ENCODE results near the gene FYCO1. TPM values are rescaled to one million over a fixed set of nuclear protein-coding genes. Genes with fewer than 3 reads are reported as not detected.
"Not testable (repeated sequence)": the region's sequence is repeated elsewhere in the genome, so short reads cannot be mapped to it uniquely, and the experiment has no call there.

Gene FYCO1
- total RNA-seq, 1 experiment from 2014 or later: 7.3 TPM

DNA sequence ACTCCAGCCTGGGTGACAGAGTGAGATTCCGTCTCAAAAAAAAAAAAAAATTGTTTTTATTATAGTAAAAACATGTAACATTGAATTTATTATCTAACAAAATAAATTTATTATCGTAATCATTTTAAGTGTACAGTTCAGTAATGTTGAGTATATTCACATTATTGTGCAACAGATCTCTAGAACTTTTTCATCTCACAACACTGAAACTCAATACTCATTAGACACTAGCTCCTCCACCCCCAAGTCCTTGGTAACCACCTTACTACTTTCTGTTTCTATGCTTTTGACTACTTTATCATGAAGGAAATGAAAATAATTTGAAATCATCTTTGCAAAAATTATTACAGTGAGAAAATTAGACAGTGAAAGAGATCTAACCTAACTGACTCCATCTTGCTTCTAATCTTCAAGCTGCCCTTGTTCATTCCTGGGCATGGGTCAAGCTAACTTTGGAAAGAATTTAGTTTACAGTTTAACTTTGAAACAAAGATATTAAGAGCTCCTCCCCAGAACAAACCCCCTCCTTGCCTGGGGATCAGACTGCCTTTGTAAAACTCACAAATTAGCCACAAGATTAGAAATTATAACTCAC is 15.0 kb upstream of the FYCO1 start:
- DNase-seq (ENCODE audit: low spot score): no peak

GRCh38 chr3:46008058-46008457 is 12.4 kb upstream of the FYCO1 start:
- no peak for DNase-seq (ENCODE audit: low spot score)

GRCh38 chr3:46007280-46007679 is 11.7 kb upstream of the FYCO1 start:
- no peak for DNase-seq (ENCODE audit: low spot score)

DNA sequence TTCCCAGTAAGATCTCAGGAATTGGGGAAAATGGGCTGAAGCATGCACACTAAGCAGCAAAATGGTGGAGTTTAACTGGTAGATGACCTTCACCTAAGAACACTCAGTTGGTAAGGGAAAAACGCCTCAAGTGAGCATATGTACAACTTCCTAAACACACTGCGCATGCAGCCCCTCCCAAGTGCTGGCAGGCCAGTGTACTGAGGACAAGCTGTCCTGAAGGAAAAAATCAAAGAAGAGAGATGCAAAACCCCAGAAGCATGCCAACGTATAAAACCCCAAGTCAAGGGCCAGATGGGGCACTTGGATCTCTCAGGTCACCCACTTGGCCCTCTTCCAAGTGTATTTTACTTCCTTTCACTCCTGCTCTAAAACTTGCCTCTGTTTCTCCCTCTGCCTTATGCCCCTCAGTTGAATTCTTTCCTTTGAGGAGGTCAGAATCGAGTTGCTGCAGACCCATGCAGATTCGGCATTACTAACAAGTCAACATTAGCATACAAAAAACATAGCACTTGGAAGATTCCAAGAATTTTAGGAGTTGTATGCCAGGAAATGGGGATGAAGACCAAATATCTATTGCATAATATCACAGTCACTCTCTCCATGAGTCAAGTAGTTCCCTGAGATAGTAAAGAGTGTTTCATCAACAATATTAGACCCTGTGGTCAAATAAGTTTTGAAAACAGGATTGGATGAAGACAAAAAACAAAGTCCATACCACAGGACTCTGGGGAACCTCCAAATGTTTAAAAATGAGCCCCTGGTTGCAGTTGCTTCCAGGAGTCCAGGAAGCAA is 10.8 kb upstream of the FYCO1 start:
- peak; percentile 30 for DNase-seq (ENCODE audit: low spot score)

DNA sequence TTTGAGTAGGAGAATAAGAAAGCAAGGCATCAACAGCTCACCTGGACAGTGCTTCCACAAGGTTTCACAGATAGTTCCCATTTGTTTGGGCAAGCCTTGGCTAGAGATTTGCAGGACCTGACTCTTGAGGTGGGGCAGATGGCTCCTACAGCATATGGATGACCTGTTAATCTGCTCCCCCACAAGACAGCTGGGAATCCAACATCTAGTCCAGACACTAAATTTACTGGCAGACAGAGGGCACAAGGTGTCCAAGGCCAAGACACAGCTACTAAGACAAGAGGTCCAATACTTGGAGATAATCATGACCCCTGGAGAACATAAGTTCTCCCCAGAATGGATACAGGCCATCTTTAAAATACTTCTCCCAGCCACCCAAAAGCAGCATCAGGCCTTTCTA is 8.1 kb upstream of the FYCO1 start:
- DNase-seq (ENCODE audit: low spot score): not testable (repeated sequence)

DNA sequence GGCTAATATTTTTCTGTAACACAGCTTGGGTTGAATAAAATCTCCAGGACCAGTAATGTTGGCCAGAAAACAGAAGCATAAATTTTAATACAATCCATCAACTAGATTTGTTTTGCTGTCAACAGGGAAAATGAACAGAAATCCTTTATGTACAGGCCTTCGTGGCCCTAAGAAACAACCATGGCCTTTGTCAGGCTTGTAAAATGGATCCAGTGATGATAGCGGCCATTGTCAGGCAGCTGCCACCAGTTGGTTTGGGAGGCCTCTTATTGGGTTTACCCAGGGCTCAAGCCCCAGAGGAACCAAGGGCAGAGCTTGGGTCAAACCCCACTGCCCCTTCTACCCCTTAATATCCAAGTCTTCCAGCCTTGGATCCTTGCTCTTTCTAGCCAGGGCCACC is 5.6 kb upstream of the FYCO1 start:
- DNase-seq (ENCODE audit: low spot score): no peak

DNA sequence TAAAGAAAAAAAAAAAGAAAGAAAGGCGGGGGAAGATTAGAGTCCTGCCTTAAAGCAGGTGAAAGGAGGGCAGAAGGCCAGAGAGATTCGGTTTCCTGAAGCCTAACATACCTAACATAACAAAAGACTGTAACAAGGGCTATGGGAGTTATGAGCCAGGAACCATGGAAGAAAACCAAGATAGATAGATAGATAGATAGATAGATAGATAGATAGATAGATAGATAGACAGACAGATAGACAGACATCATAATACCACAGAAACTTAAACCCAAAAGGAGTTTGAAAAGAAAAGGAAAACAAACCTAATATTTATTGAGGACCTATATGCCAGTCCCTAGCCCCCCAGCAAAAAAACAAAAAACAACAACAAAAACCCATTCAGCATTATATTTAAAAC is 2.3 kb upstream of the FYCO1 start:
- no peak for DNase-seq (ENCODE audit: low spot score)

DNA sequence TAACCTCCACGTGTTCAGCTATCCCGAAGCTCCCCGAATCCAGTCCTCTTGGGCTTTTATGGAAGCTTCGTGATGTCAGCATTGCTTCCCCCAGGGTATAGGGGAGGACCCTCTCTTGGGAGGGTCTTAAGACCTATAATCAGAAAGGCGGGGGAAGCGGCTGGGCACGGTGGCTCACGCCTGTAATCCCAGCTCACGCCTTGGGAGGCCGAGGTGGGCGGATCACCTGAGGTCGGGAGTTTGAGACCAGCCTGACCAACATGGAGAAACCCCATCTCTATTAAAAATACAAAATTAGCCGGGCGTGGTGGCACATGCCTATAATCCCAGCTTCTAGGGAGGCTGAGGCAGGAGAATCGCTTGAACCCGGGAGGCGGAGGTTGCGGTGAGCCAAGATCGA is 1.9 kb upstream of the FYCO1 start:
- DNase-seq (ENCODE audit: low spot score): not testable (repeated sequence)

DNA sequence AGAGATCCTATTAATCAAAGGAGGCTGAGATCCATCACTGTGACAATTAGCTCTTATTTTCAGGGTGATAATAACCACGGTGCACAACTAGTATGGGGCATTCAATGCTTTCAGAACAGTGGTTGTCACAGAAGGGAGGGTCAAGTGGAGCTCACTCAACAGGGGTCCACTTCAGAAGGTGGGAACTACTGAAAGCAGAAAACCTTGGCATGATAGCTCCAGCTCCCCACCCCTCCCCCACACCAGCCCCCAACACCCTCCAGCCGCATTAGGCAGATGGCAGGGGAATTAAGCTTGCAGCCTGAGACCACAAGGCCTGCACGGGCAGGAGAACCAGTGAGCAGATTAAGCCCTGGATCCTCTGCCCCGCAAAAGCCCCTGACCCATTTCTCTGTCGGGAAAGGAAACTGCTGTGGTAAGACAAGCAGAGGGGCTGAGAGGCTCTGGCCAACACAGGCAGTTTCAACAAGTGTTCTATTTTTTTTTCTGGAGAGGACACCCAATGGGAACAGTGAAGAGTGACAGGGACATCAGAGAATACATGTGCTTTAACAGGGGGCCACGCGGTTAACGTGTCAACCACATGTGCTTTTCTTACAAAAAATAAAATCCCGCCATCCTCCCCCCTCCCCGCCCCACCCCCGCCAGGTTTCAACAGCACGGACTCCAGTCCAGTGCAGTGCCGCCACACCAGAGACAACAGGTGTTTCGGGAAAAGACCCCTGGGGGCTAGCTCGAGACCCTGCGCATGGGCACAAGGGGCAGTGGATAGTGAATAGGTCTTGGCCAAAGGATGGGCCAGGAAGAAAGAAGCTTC is 997 bp downstream of the FYCO1 start:
- DNase-seq (ENCODE audit: low spot score): no peak

GRCh38 chr3:45993421-45994027 is 2.1 kb downstream of the FYCO1 start:
- DNase-seq (ENCODE audit: low spot score): no peak

DNA sequence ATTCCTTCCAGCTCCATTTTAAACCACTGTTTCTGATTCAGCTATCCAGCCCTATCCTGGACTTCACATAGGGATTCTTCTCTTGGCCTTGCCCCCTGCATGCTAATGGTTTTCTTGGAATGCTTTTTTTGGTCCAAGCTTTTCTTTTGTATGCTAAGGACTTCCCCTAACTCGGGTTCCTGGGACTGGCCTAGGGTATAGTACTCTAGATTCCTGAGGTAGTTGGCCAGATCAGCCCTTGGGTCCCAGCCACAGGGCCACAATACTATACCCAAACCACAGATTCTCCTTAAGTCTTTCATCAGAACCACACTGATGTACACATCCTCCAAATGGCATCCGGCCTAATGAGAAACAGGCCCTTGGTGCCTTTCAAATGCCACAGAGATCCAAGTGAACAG is 2.8 kb downstream of the FYCO1 start:
- DNase-seq (ENCODE audit: low spot score): no peak

- DNase-seq (ENCODE audit: low spot score): no peak
These were observed 3.4 kb downstream of the FYCO1 start for GRCh38 chr3:45992133-45992729.

DNA sequence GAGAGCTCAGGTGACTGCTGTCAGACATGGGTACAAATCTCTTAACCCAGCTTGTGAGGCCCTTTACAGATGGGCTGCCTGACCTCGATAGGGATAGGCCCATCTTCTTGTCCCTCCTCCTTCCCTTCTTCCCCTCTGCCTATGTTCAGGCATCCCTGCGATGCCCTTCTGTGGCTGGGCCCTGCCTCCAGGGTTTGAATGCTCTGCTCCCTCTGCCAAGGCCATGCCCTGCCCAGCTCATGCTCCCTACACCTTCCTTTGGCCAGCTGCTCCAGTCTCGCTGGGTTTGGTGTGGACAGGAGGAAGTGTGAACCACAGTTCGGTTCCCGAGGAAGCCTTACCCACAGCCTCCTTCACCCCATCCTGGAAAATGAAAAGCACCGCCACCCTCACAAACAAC is 4.3 kb downstream of the FYCO1 start:
- no peak for DNase-seq (ENCODE audit: low spot score)

DNA sequence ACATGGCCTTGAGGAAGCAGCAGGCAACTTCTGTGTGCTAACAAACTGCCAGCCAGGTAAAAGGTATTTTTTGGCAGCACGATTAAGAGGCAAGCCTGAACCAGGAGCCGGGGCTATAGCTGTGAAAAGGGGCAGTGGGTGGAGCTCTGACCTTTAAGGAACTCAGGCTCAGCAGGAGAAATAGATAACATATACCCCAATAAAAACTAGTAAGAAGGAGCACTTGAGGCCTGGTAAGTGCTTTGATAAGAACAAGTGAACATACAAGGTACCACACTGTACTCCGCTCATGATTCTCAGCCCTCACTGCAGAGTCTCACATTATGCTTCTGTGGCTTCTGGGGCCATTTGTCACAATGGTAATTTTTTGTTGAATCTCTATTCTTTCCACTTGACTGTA is 5.4 kb downstream of the FYCO1 start:
- no peak for DNase-seq (ENCODE audit: low spot score)

DNA sequence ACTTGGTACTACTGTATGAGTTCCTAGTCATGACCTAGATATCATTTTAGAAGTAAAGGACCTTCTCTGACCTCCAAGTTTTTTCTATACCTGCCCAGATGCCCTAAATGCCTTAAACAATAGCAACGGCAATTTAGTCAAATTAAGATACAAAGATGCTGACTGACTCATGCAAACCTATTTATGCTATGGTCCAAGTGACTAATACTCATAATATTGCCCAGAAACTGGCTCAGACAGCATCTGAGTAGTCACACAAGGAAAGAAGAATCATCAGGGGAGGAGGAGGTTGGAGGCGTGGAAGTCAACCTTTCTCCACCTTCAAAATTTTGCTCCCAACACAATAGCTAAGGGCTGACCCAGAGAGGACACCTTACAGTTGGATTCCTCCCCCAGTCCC is 6.8 kb downstream of the FYCO1 start:
- peak; percentile 62 for DNase-seq (ENCODE audit: low spot score)

DNA sequence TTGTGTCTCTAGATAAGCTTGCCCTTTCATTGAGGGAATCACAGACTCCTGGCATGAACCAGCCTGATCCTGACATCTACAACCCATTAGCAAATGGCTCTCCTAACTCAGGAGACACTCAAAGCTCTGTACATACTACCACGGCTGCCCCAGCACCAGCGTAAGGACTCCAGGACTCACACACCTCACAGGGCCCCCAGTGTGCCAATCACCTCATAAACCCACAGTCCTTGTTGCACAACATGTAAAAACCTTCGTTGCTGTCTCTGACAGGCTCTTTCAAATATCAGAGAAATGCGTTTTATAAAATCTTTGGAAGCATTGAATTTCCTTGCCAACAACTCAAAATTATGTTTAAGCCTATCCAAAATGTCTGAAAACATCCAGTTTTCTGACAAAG is 7.3 kb downstream of the FYCO1 start:
- no peak for DNase-seq (ENCODE audit: low spot score)

- DNase-seq (ENCODE audit: low spot score): no peak
These were observed 8.0 kb downstream of the FYCO1 start for GRCh38 chr3:45987368-45988291.

DNA sequence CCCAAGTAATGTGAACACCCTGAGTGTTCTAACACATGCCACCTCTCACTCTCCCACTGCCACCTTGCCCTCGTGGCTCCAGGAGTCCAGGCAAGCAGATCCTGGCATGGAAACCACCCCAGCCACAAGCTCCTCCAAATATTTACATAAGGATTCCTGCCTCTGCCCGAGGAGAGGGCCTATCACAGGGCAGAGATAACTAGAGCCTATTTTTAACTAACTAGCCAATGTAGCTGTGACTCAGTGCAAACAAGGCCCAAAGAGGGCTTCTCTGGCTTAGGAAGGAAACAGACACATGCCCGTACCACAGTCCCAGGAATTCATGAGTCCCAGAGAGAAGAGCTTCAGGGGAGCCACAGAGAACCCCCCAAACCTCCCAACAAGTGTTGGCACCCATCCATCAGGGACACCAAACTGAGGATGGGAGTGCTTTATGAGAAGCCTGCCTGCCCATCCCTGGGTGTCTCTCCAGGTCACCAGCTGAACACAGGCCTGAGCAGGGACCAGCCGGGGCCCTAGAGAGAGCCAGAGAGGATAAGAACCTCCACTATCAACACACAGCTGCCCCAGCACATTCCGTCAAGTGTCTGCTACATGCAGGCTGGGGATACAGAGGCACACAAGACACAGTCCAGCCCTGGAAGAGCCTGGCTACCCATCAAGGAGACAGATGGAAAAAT is 9.2 kb downstream of the FYCO1 start:
- DNase-seq (ENCODE audit: low spot score): peak; percentile 79

GRCh38 chr3:45985532-45986302 is 9.9 kb downstream of the FYCO1 start:
- DNase-seq (ENCODE audit: low spot score): no peak
